ENCODE measurements around the gene INSYN1.

DNA sequence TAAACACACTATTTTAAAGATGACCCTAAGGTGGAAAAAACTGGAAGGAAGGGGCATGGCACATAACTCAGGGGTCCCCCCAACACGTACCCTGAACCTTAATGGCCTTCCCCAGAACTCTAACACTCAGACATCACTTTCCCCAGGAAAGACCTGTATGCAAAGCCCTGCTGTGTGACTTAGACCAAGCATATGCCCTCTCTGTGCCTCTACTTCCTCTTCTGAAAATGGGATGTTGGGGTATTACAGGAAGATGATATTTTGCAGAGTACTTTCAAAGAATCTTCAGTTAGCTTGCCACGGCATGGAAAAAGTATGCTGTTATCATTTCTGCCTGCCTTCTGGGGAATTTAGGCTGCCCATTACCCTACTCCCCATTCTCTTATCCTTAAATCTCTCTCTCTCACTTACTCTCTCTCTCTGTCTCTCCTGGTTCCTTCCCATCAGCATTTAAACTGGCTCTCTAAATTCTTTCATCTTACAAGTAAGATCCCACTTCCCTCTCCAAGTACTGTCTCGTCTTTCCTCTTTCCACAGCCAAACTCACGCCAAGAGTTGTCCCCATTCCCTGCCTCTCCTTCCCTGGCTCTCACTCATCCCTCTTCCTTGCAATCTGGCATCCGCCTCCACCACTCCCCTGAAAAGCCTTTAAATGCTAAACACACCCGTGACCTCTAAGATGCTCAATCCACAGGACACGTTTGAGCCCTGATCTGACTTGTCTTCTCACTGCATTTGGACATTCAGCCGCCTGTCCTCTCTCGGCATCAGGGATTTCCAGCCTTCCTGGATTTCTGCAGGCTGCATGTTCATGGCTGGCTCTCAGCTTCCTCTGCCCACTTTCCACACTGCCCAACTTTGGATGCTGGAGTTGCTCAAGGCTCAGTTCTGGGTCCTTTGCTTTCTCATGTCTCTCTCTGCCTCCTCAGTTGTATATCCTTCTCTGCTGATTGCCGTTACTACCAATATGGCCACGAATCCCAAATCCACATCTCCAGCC lies 7.5 kb upstream of the INSYN1 start:
- TF ChIP-seq, protein P1, sequence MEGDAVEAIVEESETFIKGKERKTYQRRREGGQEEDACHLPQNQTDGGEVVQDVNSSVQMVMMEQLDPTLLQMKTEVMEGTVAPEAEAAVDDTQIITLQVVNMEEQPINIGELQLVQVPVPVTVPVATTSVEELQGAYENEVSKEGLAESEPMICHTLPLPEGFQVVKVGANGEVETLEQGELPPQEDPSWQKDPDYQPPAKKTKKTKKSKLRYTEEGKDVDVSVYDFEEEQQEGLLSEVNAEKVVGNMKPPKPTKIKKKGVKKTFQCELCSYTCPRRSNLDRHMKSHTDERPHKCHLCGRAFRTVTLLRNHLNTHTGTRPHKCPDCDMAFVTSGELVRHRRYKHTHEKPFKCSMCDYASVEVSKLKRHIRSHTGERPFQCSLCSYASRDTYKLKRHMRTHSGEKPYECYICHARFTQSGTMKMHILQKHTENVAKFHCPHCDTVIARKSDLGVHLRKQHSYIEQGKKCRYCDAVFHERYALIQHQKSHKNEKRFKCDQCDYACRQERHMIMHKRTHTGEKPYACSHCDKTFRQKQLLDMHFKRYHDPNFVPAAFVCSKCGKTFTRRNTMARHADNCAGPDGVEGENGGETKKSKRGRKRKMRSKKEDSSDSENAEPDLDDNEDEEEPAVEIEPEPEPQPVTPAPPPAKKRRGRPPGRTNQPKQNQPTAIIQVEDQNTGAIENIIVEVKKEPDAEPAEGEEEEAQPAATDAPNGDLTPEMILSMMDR (IDR thresholded peaks at IDR 0.05; ENCODE audit: insufficient read depth, low read length, poor library complexity, severe bottlenecking): no peak
- no peak for TF ChIP-seq EZH2phosphoT487 (conservative IDR thresholded peaks at IDR 0.05; ENCODE audit: low read length)
